Glomerular endothelial cell (primary cell): ENCODE results near the gene ZRANB2. TPM values are rescaled to one million over a fixed set of nuclear protein-coding genes. Genes with fewer than 3 reads are reported as not detected.

Experiments
- DNase-seq: peaks from one replicate; pipeline ENCODE4 v3.0.0-alpha.2; 2011; ENCODE audit warnings: low read depth, low spot score; ENCODE audit errors: extremely low read depth
- total RNA-seq: library from RNA; depleted of rRNA; stranded (reverse); fragments of >200 nt; gene quantifications from 2 replicates; pipeline ENCODE4 v1.2.3, GENCODE V29; 2015

ZRANB2 gene
- total RNA-seq, 1 donor from 2014 or later, result 41.7 TPM

- no peak for DNase-seq
Observed at GRCh38 chr1:71071720-71072119, 9.1 kb downstream of the ZRANB2 start.

GRCh38 chr1:71068325-71069240 is 12.3 kb downstream of the ZRANB2 start:
- no peak for DNase-seq

GRCh38 chr1:71054791-71055190 is 26.0 kb downstream of the ZRANB2 start:
- DNase-seq, result no peak

GRCh38 chr1:71054281-71054731 is 26.5 kb downstream of the ZRANB2 start:
- DNase-seq, result no peak

GRCh38 chr1:71053758-71054157 is 27.1 kb downstream of the ZRANB2 start:
- DNase-seq, result no peak

GRCh38 chr1:71053146-71053545 is 27.7 kb downstream of the ZRANB2 start:
- DNase-seq, result no peak

- DNase-seq, result peak; percentile 61
Observed at GRCh38 chr1:71049951-71050598, 30.8 kb downstream of the ZRANB2 start.

GRCh38 chr1:71047635-71048607 is 32.9 kb downstream of the ZRANB2 start, which contains the start of gene PTGER3:
Gene PTGER3, minus strand, starts transcription at chr1:71047816. Its CDS starts 239 bp downstream, at chr1:71047577.
- DNase-seq, result no peak

- no peak for DNase-seq
Observed at GRCh38 chr1:71046891-71047634, 33.8 kb downstream of the ZRANB2 start.

GRCh38 chr1:71045463-71046028 is 35.3 kb downstream of the ZRANB2 start:
- no peak for DNase-seq

- no peak for DNase-seq
Observed at GRCh38 chr1:71044833-71045232, 36.0 kb downstream of the ZRANB2 start.

GRCh38 chr1:71043065-71043464 is 37.8 kb downstream of the ZRANB2 start:
- DNase-seq, result no peak

- DNase-seq, result no peak
Observed at GRCh38 chr1:71041806-71042205, 39.0 kb downstream of the ZRANB2 start.

- DNase-seq, result no peak
Observed at GRCh38 chr1:71039661-71040262, 41.1 kb downstream of the ZRANB2 start.

GRCh38 chr1:71038942-71039341 is 41.9 kb downstream of the ZRANB2 start:
- DNase-seq, result no peak

GRCh38 chr1:71037829-71038620 is 42.8 kb downstream of the ZRANB2 start:
- DNase-seq, result no peak

GRCh38 chr1:71037066-71037465 is 43.8 kb downstream of the ZRANB2 start:
- DNase-seq, result no peak

- no peak for DNase-seq
Observed at GRCh38 chr1:71033136-71033535, 47.7 kb downstream of the ZRANB2 start.
